ENCODE data around the gene TMSB4X.

DNA sequence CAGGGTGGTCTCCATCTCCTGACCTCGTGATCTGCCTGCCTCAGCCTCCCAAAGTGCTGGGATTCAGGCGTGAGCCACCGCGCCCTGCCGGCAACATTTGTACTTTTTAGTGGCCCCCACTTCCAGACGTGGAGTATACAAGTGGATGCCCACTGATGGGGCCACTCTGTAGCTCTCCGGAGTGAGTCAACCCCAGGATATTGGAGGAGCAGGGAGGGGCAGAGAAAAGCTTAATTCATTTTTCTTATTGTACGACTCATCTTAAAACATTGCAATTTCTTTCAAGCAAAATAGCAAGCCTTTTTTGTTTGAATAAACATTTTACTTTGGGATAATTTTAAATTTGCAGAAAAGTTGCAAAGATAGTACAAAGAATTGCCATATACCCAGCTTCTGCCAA is 34.9 kb downstream of the TMSB4X start:
- TF ChIP-seq, protein P1, sequence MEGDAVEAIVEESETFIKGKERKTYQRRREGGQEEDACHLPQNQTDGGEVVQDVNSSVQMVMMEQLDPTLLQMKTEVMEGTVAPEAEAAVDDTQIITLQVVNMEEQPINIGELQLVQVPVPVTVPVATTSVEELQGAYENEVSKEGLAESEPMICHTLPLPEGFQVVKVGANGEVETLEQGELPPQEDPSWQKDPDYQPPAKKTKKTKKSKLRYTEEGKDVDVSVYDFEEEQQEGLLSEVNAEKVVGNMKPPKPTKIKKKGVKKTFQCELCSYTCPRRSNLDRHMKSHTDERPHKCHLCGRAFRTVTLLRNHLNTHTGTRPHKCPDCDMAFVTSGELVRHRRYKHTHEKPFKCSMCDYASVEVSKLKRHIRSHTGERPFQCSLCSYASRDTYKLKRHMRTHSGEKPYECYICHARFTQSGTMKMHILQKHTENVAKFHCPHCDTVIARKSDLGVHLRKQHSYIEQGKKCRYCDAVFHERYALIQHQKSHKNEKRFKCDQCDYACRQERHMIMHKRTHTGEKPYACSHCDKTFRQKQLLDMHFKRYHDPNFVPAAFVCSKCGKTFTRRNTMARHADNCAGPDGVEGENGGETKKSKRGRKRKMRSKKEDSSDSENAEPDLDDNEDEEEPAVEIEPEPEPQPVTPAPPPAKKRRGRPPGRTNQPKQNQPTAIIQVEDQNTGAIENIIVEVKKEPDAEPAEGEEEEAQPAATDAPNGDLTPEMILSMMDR (IDR thresholded peaks at IDR 0.05; ENCODE audit: low read depth, low read length) = no peak
- TF ChIP-seq, protein P2, sequence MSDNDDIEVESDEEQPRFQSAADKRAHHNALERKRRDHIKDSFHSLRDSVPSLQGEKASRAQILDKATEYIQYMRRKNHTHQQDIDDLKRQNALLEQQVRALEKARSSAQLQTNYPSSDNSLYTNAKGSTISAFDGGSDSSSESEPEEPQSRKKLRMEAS (IDR thresholded peaks at IDR 0.05; ENCODE audit: low read depth, low read length) = no peak
- TF ChIP-seq POLR2A (IDR thresholded peaks at IDR 0.05; ENCODE audit: extremely low read depth, insufficient read length) = no peak
